Measurements from ENCODE around the gene PLEKHG5. TPM values are rescaled to one million over a fixed set of nuclear protein-coding genes. Genes with fewer than 3 reads are reported as not detected.

Gene PLEKHG5
- total RNA-seq, 2 donors from 2014 or later = 2.8 to 3.9 TPM

- ATAC-seq (no peak), DNase-seq (ENCODE audit: low spot score in 2 of 2) (no peak)
- no peaks in the 10 kb centered on the region for H3K36me3 Mint-ChIP-seq
- no peak overlapping the region for H3K27ac Mint-ChIP-seq
- H3K9me3 Mint-ChIP-seq = no peaks in the 10 kb centered on the region
These were observed 20.9 kb upstream of the PLEKHG5 start for GRCh38 chr1:6512245-6512907.

GRCh38 chr1:6511561-6512244 lies 20.2 kb upstream of the PLEKHG5 start:
- H3K9me3 Mint-ChIP-seq = no peaks in the 10 kb centered on the region
- H3K36me3 Mint-ChIP-seq = no peaks in the 10 kb centered on the region
- no peak overlapping the region for H3K27ac Mint-ChIP-seq
- DNase-seq (ENCODE audit: low spot score in 2 of 2) (no peak), ATAC-seq (no peak)

GRCh38 chr1:6511056-6511455 lies 19.6 kb upstream of the PLEKHG5 start:
- Mint-ChIP-seq H3K27ac (no peak overlapping the region), H3K9me3 (no peaks in the 10 kb centered on the region)
- ATAC-seq = no peak

GRCh38 chr1:6510493-6510892 lies 19.0 kb upstream of the PLEKHG5 start:
- ATAC-seq = no peak
- no peaks in the 10 kb centered on the region for H3K36me3 Mint-ChIP-seq
- no peak overlapping the region for H3K27ac Mint-ChIP-seq
- no peak for DNase-seq (ENCODE audit: low spot score in 2 of 2)
- H3K9me3 Mint-ChIP-seq = no peaks in the 10 kb centered on the region

More at GRCh38 chr1:6511056-6511455, 19.6 kb upstream of the PLEKHG5 start:
- DNase-seq (ENCODE audit: low spot score in 2 of 2) = no peak
- H3K36me3 Mint-ChIP-seq = no peaks in the 10 kb centered on the region

- ATAC-seq = no peak
These were observed 18.4 kb upstream of the PLEKHG5 start for GRCh38 chr1:6509919-6510291.

GRCh38 chr1:6509220-6509918 lies 17.9 kb upstream of the PLEKHG5 start:
- Mint-ChIP-seq H3K36me3 (no peaks in the 10 kb centered on the region), H3K27ac (no peak overlapping the region), H3K9me3 (no peaks in the 10 kb centered on the region)
- ATAC-seq = no peak
- DNase-seq (ENCODE audit: low spot score in 2 of 2) = no peak

More at GRCh38 chr1:6509919-6510291, 18.4 kb upstream of the PLEKHG5 start:
- DNase-seq (ENCODE audit: low spot score in 2 of 2) = no peak
- no peak overlapping the region for H3K27ac Mint-ChIP-seq
- no peaks in the 10 kb centered on the region for H3K36me3 Mint-ChIP-seq
- no peaks in the 10 kb centered on the region for H3K9me3 Mint-ChIP-seq

GRCh38 chr1:6508816-6509189 lies 17.3 kb upstream of the PLEKHG5 start:
- ATAC-seq (no peak), DNase-seq (ENCODE audit: low spot score in 2 of 2) (no peak)
- Mint-ChIP-seq H3K9me3 (no peaks in the 10 kb centered on the region), H3K27ac (no peak overlapping the region), H3K36me3 (no peaks in the 10 kb centered on the region)

GRCh38 chr1:6508154-6508815 lies 16.8 kb upstream of the PLEKHG5 start:
- no peak for ATAC-seq
- no peaks in the 10 kb centered on the region for H3K9me3 Mint-ChIP-seq
- no peak for DNase-seq (ENCODE audit: low spot score in 2 of 2)
- H3K27ac Mint-ChIP-seq = no peak overlapping the region
- no peaks in the 10 kb centered on the region for H3K36me3 Mint-ChIP-seq

GRCh38 chr1:6507461-6507911 lies 16.0 kb upstream of the PLEKHG5 start:
- Mint-ChIP-seq H3K36me3 (no peaks in the 10 kb centered on the region), H3K27ac (no peak overlapping the region), H3K9me3 (no peaks in the 10 kb centered on the region)
- ATAC-seq (no peak), DNase-seq (ENCODE audit: low spot score in 2 of 2) (no peak)

- H3K27ac Mint-ChIP-seq = no peak overlapping the region
- H3K36me3 Mint-ChIP-seq = no peaks in the 10 kb centered on the region
- no peaks in the 10 kb centered on the region for H3K9me3 Mint-ChIP-seq
- ATAC-seq (no peak), DNase-seq (ENCODE audit: low spot score in 2 of 2) (no peak)
These were observed 15.6 kb upstream of the PLEKHG5 start for GRCh38 chr1:6507037-6507428.

- no peaks in the 10 kb centered on the region for H3K9me3 Mint-ChIP-seq
- H3K36me3 Mint-ChIP-seq = no peaks in the 10 kb centered on the region
- DNase-seq (ENCODE audit: low spot score in 2 of 2) = no peak
- no peak overlapping the region for H3K27ac Mint-ChIP-seq
- no peak for ATAC-seq
These were observed 15.0 kb upstream of the PLEKHG5 start for GRCh38 chr1:6506210-6507036.

- ATAC-seq (no peak), DNase-seq (ENCODE audit: low spot score in 2 of 2) (no peak)
- Mint-ChIP-seq H3K36me3 (no peaks in the 10 kb centered on the region), H3K9me3 (no peaks in the 10 kb centered on the region), H3K27ac (no peak overlapping the region)
These were observed 14.1 kb upstream of the PLEKHG5 start for GRCh38 chr1:6505367-6506209.

- Mint-ChIP-seq H3K9me3 (no peaks in the 10 kb centered on the region), H3K27ac (no peak overlapping the region), H3K36me3 (no peaks in the 10 kb centered on the region)
- ATAC-seq (no peak), DNase-seq (ENCODE audit: low spot score in 2 of 2) (no peak)
These were observed 13.4 kb upstream of the PLEKHG5 start for GRCh38 chr1:6504887-6505286.

- Mint-ChIP-seq H3K9me3 (no peaks in the 10 kb centered on the region), H3K27ac (no peak overlapping the region), H3K36me3 (no peaks in the 10 kb centered on the region)
- DNase-seq (ENCODE audit: low spot score in 2 of 2) = no peak
- no peak for ATAC-seq
These were observed 12.6 kb upstream of the PLEKHG5 start for GRCh38 chr1:6503884-6504602.
